HG03439 (cell line): ENCODE measurements around the gene PLSCR1.
"Not testable (repeated sequence)": the region's sequence is repeated elsewhere in the genome, so short reads cannot be mapped to it uniquely, and the experiment has no call there.

ENCODE experiments used
- ATAC-seq: cut with Tn5 transposase; IDR thresholded peaks from one replicate; pipeline ENCODE4 v1.9.1; 2021; ENCODE audit warnings: mild to moderate bottlenecking, moderate library complexity; ENCODE audit not compliant: unreplicated experiment

The PLSCR1 gene

DNA sequence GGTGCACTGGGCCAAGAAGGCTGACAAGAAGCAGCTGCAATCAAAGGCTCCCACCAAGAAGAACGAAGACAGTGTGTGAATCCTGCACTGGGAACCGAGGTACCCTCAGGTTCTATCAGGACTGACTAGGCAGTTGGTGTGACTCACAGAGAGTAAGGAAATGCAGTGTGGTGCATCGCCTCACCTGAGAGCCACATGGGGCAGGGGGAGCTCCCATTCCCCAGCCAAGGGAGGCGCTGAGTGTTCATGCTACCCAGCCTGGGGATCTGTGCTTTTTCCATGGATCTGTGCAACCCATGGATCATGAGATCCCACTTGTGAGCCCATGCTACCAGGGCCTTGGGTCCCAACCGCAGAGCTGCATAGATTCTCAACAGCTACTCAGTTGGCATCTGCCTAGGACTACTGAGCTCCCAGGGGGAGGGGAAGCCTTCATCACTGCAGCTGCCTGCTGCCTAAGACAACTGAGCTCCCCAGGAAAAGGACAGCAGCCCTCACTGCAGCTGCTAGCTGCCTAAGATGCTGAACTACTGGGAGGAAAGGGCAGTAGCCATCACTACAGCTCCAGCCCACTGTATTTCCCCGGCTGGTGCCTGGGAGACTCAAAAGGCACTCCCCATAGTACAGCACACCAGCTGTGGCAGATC, 68.2 kb downstream of the PLSCR1 start:
- ATAC-seq, result no peak

DNA sequence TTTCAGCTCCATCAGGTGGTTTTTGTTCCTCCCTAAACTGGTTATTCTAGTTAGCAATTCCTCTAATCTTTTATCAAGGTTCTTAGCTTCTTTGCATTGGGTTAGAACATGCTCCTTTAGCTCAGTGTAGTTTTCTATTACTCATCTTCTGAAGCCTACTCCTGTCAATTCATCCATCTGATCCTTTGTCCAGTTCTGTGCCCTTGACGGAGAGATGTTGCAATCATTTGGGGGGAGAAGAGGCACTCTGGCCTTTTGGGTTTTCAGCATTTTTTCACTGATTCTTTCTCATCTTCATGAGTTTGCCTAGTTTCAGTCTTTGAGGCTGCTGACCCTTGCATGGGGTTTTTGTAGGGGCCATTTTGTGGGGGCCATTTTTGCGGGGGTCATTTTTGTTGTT, 69.4 kb downstream of the PLSCR1 start:
- not testable (repeated sequence) for ATAC-seq

DNA sequence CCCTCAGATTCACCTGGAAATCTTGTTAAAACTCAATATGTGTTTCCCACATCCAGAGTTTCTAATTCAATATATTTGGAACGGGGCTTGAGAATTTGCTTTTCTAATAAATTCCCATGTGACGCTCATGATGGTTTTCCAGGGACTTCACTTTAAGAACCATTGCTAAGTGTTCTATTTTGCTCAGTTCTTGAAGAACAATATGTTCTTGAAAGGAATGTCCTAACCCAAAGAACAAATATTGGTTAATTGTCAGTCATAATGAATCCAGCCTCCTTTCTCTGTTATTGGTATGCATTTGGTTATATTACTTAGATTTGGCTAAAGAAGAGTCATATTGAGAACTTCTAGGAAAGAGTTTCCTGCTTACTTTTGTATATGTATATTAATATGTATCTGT, 70.7 kb downstream of the PLSCR1 start:
- no peak for ATAC-seq

DNA sequence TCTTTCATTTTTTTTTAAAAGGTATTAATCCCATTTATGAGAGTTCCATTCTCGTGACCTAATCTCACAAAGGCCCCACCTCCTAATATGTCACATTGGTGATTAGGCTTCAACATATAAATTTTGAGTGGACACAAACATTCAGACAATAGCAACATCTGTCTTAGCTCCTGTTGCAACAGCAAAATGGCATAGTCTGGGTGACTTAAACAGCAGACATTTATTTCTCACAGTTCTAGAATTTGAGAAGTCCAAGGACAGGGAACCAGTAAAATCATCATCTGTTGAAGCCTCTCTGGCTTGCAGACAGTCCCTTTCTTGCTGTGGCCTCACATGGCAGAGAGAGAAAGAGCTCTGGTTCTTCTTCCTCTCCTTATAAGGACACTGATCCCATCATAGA, 71.8 kb downstream of the PLSCR1 start:
- no peak for ATAC-seq

DNA sequence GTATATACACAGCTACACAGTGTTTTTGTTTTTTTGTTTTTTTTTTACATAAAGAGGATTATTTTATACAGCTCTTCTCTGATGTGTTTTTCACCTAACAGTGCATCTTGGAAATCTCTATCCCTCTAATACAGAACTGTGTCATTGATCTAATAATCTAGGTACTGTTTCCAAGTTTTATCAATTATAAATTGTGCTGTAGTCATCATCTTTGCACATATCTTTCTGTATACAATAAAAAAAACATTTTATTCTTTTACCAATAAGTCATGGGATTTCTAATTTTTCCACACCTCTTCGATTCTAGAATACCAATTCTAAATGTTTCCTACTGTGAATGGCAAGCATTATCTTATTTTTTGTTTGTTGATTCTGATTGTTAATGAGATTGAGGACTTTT, 73.4 kb downstream of the PLSCR1 start:
- no peak for ATAC-seq

DNA sequence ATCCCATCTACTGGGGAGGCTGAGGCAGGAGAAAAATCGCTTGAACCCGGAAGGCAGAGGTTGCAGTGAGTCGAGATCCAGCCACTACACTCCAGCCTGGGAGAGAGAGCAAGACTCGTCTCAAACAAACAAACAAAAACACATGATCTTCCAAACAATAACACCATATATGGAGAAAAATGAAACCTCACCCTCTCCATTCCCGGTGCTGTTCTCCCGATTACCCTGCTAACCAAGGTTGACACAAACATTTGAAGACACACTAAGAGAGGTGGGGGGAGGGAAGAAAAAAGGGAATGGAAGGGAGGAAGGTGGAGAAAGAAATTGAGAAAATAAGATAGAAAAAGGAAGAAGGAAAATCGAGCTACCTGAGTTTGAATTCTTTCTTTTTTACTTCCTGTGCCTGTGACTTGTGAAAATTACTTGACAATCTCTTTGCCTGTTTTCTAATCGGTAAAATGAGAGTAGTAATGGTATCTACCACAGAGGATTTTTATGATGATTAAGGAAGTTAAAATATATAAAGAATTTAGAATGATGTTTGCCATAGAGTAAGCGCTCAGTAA, 73.9 kb downstream of the PLSCR1 start:
- no peak for ATAC-seq

DNA sequence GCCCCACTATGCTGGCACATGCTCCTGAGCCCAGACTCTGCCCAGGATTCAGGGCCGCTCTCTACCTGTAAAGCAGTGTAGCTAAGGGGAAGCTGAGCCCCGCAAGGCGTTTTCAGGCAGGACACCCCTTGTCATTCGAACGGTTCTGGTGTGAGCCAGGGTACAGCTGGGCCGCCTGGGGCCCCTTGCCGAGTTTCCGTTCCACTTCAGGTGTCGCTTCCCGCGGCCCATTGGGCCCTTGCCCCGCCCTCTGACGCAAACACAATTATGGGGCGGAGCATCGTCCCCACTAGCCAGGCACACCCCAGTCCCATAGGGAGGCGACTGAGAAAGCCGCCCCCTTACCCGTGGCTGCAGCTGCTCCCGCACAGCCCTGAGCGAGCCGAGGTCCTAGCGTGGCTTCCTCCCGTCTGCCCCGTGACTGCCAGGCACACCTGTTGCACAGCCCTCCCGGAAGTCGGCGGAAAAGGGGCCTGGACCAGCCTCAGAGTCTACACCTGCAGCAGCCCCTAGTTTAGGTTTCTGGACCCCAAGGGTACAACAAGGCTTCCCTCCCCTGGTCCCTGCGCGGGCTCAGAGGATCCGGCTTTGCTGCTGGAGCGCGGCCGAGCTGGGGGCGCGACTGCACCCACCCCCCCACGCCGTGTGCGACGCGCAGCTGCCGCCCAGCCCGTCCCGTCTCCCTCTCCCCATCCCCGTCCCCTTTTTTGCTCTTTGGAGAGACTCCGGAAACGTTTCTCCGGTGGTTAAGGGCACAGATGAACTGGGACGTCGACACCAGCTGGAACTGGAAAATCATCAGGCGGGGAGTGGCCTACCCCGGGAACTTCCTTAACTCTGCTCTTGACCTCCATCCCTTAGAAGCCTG, 75.0 kb downstream of the PLSCR1 start, which contains the start of gene PLSCR2:
PLSCR2 (minus strand) TSS at position 412 of the 868 bp plus-strand sequence. CDS start 9,657 bp downstream, outside the sequence.
- peak; percentile 99 for ATAC-seq

DNA sequence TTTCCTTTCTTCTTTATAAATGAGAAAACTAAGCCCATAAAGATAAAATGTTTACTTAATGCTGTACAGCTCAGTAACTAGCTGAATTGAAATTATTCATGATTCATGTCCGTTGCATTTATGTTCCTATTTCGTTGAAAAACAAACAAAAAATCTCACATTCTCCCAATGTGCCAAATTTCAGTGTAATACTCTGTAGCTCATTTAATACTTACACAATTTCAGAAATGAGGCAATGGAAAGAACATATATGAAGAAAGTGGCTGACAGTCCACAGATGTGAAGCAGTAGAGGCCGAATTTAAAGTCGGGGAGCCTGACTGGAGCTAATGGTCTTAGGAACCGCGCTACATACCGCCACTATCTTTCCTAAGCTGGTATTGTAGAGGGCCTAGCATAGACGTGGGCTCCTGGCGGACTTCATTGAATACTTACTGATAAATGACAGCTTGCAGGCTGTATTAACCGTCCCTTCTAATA, 75.7 kb downstream of the PLSCR1 start:
- ATAC-seq, result no peak

DNA sequence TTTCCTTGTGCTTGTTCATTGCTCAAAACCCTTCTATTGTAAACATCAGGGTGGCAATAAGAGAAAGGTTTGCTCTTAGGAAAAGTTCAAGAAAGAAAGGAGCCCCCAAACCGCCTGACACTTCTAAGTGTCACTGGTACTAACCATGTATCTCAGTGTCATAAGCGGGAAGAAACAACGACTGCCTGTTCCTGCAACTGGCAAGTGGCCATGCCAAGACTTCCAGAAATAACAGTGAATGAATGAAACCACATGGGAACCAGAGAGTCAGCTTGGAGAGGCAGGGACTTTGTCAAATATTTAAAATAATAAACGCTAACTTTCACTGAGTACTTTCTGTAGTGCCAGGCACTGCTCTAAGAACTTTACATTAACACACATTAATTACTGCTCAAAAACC, 76.2 kb downstream of the PLSCR1 start:
- ATAC-seq, result no peak

DNA sequence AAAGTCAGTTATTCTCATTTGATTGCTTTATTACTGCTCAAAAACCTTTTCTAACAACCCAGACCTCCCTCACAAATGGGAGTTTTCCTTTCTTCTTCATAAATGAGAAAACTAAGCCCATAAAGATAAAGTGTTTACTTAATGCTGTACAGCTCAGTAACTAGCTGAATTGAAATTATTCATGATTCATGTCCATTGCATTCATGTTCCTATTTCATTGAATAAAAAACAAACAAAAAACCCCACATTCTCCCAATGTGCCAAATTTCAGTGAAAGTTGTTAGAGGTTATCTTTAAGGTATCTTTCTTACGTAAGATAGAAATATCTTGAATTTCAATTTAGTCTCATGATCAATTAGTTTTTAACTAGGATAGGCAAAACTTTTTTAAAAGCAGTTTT, 77.8 kb downstream of the PLSCR1 start:
- ATAC-seq, result no peak

DNA sequence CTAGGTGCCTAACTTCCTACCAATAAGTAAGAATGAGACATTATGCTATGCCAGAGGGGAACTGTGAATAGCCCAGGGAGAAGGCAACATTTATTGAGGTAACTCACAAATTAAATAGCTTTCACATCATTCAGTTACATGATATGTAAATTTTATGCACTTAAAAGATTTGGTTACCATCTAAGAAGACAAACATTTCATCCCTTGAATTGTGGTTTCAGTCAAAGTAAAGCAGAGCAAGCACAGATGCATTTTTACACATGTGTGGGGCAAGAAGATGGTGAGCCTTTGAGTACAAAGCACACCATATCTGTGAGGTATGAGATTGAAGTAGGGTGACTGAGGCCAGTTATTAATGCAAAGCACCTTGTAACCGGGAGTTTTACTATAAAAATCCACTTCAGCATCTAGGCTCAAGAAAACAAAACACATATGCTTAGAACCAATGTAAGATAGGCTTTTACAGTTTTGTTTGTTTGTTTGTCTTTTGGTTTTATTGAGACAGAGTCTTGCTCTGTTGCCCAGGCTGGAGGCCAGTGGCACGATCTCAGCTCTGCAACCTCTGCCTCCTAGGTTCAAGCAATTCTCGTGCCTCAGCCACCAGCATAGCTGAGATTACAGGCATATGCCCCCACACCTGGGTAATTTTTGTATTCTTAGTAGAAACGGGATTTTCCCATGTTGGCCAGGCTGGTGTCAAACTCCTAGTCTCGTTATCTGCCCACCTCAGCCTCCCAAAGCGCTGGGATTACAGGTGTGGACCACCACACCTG, 78.5 kb downstream of the PLSCR1 start:
- ATAC-seq, result no peak
